ENCODE results near the gene PRKAA1.

Gene PRKAA1

DNA sequence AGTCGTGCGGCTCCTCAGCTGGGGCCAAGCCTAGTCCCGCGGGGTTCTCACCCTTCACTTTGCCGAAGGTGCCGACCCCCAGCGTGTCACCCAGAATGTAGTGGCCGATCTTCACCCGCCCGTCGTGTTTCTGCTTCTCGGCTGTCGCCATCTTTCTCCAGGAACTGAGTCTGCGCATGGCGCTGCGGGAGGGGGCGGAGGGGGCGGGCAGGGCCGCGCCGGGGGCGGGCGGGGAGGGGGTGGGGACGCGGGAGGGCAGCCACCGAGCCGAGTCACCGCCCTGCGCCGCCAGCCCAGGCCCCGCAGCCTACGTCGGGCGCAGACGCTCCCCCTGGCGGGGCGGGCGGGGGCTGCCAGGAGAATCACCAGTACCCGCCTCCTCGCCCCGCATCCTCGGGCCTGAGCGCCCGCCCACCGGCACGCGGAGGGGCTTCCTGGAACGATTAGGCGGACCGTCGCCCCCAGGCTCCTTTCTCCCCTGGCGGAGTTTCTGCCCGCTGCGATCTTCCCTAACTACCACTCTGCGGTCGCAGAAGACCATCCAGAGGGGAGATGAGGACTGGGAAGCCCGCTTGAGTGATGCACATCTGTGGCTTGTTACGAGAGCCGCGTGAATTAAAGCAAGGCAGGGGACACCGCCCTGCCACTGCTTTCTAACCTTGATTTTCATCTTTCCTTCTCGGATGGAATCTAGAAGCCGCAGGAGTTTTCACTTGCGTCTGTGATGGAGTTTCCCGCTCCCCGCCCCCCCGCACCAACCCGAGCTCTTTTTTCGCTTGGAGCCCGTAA lies at the start of gene PRKAA1 (continued):
- TF ChIP-seq ZNF785 (tag by site-specific recombination; IDR thresholded peaks at IDR 0.05) = no peak
- peak; percentile 97 for TF ChIP-seq ZBTB8A (tag by site-specific recombination; IDR thresholded peaks at IDR 0.05)
- TF ChIP-seq ZNF132 (tag by site-specific recombination; IDR thresholded peaks at IDR 0.05; ENCODE audit: borderline replicate concordance) = no peak
- no peak for TF ChIP-seq ZNF202 (tag by site-specific recombination; IDR thresholded peaks at IDR 0.05; ENCODE audit: borderline replicate concordance)
- TF ChIP-seq ZNF169 (tag by site-specific recombination; IDR thresholded peaks at IDR 0.05) = no peak
- peak; percentile 76 for TF ChIP-seq ZNF2 (tag by site-specific recombination; IDR thresholded peaks at IDR 0.05)
- TF ChIP-seq ZNF341 (tag by site-specific recombination; IDR thresholded peaks at IDR 0.05; ENCODE audit: low read depth) = peak; percentile 50
- no peak for TF ChIP-seq ZNF548 (tag by site-specific recombination; IDR thresholded peaks at IDR 0.05)
- peak; percentile 81 for TF ChIP-seq EGR2 (tag by site-specific recombination; IDR thresholded peaks at IDR 0.05; ENCODE audit: low read depth)
- TF ChIP-seq ZNF626 (tag by site-specific recombination; IDR thresholded peaks at IDR 0.05) = no peak
- TF ChIP-seq, protein P1, sequence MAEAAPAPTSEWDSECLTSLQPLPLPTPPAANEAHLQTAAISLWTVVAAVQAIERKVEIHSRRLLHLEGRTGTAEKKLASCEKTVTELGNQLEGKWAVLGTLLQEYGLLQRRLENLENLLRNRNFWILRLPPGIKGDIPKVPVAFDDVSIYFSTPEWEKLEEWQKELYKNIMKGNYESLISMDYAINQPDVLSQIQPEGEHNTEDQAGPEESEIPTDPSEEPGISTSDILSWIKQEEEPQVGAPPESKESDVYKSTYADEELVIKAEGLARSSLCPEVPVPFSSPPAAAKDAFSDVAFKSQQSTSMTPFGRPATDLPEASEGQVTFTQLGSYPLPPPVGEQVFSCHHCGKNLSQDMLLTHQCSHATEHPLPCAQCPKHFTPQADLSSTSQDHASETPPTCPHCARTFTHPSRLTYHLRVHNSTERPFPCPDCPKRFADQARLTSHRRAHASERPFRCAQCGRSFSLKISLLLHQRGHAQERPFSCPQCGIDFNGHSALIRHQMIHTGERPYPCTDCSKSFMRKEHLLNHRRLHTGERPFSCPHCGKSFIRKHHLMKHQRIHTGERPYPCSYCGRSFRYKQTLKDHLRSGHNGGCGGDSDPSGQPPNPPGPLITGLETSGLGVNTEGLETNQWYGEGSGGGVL (tag by site-specific recombination; IDR thresholded peaks at IDR 0.05) = peak; percentile 51; the same call in 1 of the 2 replicates
- peak; percentile 81 for TF ChIP-seq ZNF501 (tag by site-specific recombination; IDR thresholded peaks at IDR 0.05)
- peak; percentile 71 for TF ChIP-seq YY1 (tag by site-specific recombination; IDR thresholded peaks at IDR 0.05)
- TF ChIP-seq GLI2 (tag by site-specific recombination; IDR thresholded peaks at IDR 0.05; ENCODE audit: borderline replicate concordance, low read depth) = no peak
- peak; percentile 32; the same call in 1 of the 2 replicates for TF ChIP-seq ZNF76 (tag by site-specific recombination; IDR thresholded peaks at IDR 0.05; ENCODE audit: borderline replicate concordance, low read depth)
- TF ChIP-seq ATF2 (tag by site-specific recombination; IDR thresholded peaks at IDR 0.05; ENCODE audit: low read depth) = no peak
- no peak for TF ChIP-seq ZNF837 (tag by site-specific recombination; IDR thresholded peaks at IDR 0.05)
- TF ChIP-seq GFI1B (tag by site-specific recombination; IDR thresholded peaks at IDR 0.05) = peak; percentile 39; the same call in 1 of the 2 replicates
- TF ChIP-seq ZNF157 (tag by site-specific recombination; IDR thresholded peaks at IDR 0.05) = no peak
- TF ChIP-seq PRDM1 (tag by site-specific recombination; IDR thresholded peaks at IDR 0.05) = peak; percentile 83
- peak; percentile 11; the same call in 1 of the 2 replicates for TF ChIP-seq ZFP69B (tag by site-specific recombination; IDR thresholded peaks at IDR 0.05)
- TF ChIP-seq ZSCAN23 (tag by site-specific recombination; IDR thresholded peaks at IDR 0.05) = no peak
- TF ChIP-seq ZSCAN30 (tag by site-specific recombination; IDR thresholded peaks at IDR 0.05) = peak; percentile 85
- TF ChIP-seq ZNF114 (tag by site-specific recombination; IDR thresholded peaks at IDR 0.05) = no peak
- peak; percentile 82 for TF ChIP-seq REPIN1 (tag by site-specific recombination; IDR thresholded peaks at IDR 0.05; ENCODE audit: low read depth)
- TF ChIP-seq, protein P2, sequence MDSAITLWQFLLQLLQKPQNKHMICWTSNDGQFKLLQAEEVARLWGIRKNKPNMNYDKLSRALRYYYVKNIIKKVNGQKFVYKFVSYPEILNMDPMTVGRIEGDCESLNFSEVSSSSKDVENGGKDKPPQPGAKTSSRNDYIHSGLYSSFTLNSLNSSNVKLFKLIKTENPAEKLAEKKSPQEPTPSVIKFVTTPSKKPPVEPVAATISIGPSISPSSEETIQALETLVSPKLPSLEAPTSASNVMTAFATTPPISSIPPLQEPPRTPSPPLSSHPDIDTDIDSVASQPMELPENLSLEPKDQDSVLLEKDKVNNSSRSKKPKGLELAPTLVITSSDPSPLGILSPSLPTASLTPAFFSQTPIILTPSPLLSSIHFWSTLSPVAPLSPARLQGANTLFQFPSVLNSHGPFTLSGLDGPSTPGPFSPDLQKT (IDR thresholded peaks at IDR 0.05; ENCODE audit: borderline replicate concordance, low read depth, low read length) = no peak
- TF ChIP-seq ZNF248 (tag by site-specific recombination; IDR thresholded peaks at IDR 0.05) = no peak
- TF ChIP-seq ZNF510 (tag by site-specific recombination; IDR thresholded peaks at IDR 0.05; ENCODE audit: insufficient replicate concordance) = no peak
- TF ChIP-seq, protein P3, sequence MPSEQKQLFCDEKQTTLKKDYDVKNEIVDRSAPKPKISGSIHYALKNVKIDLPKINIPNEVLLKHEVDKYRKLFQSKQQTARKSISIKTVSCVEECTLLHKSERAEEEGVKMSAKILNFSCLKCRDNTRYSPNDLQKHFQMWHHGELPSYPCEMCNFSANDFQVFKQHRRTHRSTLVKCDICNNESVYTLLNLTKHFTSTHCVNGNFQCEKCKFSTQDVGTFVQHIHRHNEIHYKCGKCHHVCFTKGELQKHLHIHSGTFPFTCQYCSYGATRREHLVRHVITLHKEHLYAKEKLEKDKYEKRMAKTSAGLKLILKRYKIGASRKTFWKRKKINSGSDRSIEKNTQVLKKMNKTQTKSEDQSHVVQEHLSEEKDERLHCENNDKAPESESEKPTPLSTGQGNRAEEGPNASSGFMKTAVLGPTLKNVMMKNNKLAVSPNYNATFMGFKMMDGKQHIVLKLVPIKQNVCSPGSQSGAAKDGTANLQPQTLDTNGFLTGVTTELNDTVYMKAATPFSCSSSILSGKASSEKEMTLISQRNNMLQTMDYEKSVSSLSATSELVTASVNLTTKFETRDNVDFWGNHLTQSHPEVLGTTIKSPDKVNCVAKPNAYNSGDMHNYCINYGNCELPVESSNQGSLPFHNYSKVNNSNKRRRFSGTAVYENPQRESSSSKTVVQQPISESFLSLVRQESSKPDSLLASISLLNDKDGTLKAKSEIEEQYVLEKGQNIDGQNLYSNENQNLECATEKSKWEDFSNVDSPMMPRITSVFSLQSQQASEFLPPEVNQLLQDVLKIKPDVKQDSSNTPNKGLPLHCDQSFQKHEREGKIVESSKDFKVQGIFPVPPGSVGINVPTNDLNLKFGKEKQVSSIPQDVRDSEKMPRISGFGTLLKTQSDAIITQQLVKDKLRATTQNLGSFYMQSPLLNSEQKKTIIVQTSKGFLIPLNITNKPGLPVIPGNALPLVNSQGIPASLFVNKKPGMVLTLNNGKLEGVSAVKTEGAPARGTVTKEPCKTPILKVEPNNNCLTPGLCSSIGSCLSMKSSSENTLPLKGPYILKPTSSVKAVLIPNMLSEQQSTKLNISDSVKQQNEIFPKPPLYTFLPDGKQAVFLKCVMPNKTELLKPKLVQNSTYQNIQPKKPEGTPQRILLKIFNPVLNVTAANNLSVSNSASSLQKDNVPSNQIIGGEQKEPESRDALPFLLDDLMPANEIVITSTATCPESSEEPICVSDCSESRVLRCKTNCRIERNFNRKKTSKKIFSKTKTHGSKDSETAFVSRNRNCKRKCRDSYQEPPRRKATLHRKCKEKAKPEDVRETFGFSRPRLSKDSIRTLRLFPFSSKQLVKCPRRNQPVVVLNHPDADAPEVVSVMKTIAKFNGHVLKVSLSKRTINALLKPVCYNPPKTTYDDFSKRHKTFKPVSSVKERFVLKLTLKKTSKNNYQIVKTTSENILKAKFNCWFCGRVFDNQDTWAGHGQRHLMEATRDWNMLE (tag by site-specific recombination; conservative IDR thresholded peaks at IDR 0.05; ENCODE audit: low read depth) = 0 out of 2 replicates have a peak, but pooled peaks have one; percentile 3
- no peak for TF ChIP-seq MYNN (tag by site-specific recombination; IDR thresholded peaks at IDR 0.05; ENCODE audit: borderline replicate concordance)
- TF ChIP-seq ZNF585B (tag by site-specific recombination; IDR thresholded peaks at IDR 0.05) = no peak
- TF ChIP-seq ZNF354C (tag by site-specific recombination; IDR thresholded peaks at IDR 0.05; ENCODE audit: borderline replicate concordance, low read depth) = no peak

Measured in HEK293 (cell line).